ENCODE results near the gene SLC8A2.
"Not testable (repeated sequence)": the region's sequence is repeated elsewhere in the genome, so short reads cannot be mapped to it uniquely, and the experiment has no call there.

Gene SLC8A2

GRCh38 chr19:47486900-47487299 is 15.2 kb upstream of the SLC8A2 start:
- DNase-seq = no peak

DNA sequence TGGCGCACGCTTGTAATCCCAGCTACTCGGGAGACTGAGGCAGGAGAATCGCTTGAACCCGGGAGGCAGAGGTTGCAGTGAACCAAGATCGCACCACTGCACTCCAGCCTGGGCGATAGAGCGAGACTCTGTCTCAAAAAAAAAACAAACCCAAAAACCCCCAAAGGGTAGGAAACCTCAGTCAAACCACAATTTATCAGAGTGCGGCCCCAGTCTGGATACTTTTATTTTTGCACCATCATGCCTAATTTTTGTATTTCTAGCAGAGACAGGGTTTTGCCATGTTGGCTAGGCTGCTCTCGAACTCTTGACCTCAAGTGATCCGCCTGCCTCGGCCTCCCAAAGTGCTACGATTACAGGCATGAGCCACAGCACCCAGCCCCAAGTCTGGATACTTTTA is 14.5 kb upstream of the SLC8A2 start:
- not testable (repeated sequence) for DNase-seq

DNA sequence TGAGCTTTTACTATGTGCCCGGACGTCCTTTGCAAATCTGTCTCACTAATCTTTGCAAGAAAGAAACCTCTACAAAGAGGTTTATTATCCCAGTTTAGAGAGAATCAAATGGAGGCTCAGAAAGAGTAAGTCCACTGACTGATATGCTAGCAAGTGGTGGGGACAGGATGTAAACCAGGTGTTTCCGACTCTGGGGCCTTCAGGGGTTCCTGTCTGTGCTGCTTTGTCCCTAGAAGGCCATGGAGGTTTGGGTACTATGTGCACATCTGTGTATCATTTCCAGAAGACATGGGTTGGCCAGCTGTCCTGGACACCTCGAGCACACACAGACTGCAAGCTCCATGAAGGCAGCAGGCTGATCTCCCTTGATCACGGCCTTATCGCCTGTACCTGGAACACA is 13.5 kb upstream of the SLC8A2 start:
- DNase-seq = no peak

DNA sequence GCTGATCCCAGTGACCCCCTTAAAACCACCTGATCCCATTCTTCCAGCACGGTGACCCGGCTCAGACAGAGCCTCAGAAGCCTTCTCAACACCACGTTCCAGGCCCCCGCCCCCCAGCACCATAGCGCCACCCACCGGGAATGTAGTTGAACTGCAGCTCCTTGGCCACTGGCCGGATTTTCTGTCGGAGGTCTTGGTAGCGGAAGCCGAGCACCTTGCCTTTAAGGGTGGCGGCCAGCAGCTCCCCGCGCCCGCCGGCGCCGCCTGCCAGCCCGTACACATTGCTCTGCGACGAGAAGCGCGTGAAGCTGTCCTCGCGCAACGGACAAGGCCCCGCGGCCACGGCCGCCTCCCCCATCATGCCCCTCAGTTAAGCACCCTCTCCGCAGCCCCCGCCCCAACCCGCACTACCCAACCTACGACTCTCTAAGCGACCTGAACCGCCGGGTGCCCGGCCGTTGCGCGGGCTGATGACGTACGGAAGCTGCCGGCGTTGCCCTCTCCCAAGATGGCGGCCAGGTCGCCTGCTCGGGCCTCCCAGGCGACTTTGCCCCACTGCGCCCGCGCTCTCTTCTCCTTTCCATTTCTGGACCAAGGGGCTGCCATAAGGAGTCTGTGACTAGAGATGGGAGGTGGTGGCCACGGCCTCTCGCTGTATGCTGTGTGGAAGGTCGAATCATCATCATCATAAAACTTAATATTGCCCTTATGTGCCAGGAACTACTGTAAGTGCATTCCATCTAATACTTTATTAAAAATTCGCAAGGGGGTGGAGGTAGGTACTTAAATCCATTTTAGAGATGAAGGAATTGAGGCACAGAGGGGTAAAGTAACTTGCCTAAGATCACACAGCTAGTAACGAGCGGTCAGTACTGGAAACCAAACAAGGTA is 12.4 kb upstream of the SLC8A2 start, which contains the start of gene KPTN:
Gene KPTN (minus strand): TSS at position 420 of the 891 bp plus-strand sequence. CDS start 59 bp downstream, at position 361.
- peak; percentile 79 for DNase-seq

DNA sequence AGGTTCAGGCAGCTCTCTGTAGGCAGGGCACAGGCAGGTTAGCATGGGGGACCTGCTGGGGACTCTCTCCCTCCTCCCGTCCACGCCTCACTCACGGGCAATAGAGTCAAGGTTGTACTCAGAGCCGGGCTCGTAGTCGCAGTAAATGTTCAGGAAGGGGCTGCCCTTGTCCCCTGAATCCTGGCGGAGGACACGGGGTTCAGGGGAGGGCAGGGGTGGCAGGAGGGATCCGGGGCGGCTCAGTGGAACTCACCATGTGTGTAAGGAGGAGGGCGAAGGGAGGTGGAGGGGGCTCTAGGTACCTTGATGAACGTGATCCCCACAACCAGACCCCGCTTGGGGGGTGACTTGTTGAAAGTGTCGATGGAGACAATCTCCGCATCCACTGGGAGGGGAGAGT is 11.5 kb upstream of the SLC8A2 start:
- no peak for DNase-seq

DNA sequence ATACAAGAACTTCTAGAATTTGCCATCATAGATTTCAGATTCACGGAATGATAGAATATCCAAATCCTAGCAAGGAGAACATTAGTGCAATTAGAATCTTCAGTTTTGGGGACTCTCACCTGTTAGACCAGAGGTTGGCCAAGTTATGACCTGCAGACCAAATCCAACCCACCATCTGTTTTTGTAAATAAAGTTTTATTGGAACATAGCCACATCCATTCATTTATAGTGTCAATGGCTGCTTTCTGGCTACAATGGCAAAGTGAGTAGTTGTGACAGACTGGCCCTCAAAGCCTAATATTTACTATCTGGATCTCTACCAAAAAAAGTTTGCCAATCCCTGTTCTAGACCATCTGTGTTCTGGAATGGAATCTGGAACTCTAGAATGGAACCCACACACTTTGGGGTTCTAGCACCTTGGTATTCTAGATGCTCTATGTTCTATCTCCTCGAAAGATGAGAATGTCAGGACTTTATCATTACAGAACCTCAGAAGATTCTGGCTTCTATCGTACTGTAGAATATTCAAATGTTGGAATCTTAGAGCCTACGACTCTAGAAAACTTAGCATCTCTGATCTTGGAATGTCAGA is 9.9 kb upstream of the SLC8A2 start:
- DNase-seq = no peak

- no peak for DNase-seq
These were observed 9.0 kb upstream of the SLC8A2 start for GRCh38 chr19:47480658-47481057.

DNA sequence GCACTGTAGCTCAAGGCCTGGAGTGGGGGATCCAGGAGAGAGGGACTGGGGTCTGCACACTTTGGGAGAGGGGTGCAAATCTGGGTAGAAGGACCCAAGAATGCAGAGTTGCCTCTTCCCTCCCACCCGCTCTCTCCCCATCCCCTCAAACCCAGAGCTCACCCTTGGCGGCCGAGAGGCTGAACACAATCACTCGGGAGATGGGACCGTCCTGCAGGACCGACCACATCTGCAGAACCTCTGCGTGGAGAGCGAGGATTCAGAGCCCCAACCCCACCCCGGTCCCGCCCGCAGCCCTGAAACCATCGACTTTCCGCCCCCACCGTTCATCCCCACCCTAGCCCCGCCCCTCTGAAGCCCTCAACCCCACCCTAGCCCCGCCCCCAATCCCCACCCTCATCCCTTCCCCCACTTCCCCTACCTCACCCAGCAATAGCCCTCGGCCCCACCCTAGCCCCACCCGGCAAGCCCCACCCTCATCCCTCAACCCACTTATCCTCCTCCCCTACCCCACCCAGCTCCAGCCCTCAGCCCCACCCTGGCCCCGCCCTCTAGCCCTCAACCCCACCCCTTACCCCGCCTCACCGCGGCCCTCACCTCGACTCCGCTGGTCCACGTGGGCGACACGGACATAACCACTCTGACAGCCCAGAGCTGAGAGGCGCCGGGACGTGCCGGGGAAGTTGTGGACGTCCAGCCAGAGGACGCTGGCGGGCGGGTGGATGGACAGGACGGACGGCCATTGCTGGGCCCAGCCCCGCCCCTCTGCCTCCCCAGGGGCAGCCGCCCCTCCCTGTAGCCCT is 8.2 kb upstream of the SLC8A2 start:
- DNase-seq = no peak

GRCh38 chr19:47476438-47476972 is 4.8 kb upstream of the SLC8A2 start:
- no peak for DNase-seq

GRCh38 chr19:47475465-47475864 is 3.8 kb upstream of the SLC8A2 start:
- DNase-seq = no peak

- DNase-seq = no peak
These were observed 1.6 kb upstream of the SLC8A2 start for GRCh38 chr19:47473336-47473735.

GRCh38 chr19:47471381-47471732 is 336 bp downstream of the SLC8A2 start:
- DNase-seq = no peak

DNA sequence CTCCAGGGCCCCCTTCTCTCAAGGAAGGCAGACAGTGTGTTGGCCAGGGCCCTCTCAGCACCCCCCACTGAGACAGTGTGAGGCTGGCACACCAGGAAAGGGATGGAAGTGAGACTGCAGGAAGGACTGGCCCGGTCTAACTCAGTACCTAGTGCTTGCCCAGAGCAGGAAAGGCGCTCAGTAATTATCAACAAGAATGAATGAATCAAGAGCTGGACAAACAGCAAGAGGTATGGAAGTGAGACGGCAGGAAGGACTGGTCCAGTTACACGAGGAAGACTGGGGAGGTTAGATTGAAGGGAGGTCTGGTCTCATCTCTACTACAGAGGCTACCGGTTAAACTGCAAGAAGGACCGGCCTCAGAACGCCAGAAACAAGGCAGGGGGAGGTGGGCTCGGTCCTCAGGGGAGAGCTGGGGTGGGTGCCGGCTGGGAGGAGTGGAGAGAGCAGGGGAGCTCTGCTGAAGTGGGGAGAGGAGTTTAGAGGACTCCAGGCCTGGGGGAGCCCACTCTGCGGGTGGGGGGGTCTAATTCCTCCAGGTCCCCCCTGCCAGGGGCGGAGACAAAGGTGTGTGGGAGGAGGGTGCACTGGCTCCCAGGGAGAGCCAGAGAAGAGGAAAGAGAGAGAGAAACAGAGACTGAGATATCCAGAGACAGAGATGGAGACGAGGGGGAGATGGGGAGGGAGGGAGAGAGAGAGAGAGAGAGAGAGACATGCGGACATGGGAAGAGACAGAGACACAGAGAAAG is 1.1 kb downstream of the SLC8A2 start:
- no peak for DNase-seq

GRCh38 chr19:47469719-47470118 is 2.0 kb downstream of the SLC8A2 start:
- DNase-seq = no peak

DNA sequence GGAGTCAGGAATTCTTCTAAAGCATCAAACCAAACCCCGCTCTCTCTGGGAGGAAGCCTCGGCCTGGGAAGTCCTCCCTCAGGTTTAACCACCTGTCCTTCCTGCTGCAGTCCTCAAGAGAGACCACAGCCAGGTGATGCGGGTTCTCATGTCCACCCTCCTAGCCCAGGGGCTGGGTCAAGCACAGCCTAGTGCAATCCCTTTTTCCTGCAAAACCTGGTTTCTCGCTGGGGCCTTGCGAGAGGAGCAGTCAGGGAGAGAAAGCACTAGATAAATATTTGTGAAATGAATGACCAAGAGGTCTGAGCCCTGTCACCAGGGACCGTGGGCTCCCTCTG is 2.4 kb downstream of the SLC8A2 start:
- DNase-seq = no peak

DNA sequence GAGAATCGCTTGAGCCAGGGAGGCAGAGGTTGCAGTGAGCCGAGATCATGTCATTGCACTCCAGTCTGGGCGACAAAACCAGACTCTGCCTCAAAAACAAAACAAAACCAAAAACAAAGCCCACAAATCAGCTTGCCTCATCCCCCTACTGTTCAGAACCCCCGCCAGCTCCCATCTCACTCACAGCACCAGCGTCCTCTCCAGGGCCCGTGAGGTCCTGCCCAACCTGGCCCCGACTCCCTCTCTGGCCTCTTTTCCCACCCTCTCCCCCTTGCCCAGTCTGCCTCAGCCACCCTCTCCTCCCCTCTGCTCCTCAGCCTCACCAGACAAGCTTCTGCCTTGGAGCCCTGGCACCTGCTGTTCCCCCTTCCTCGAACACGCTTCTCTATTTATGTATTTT is 3.8 kb downstream of the SLC8A2 start:
- DNase-seq = no peak

GRCh38 chr19:47465957-47466356 is 5.7 kb downstream of the SLC8A2 start:
- no peak for DNase-seq

- no peak for DNase-seq
These were observed 6.8 kb downstream of the SLC8A2 start for GRCh38 chr19:47464675-47465419.

DNA sequence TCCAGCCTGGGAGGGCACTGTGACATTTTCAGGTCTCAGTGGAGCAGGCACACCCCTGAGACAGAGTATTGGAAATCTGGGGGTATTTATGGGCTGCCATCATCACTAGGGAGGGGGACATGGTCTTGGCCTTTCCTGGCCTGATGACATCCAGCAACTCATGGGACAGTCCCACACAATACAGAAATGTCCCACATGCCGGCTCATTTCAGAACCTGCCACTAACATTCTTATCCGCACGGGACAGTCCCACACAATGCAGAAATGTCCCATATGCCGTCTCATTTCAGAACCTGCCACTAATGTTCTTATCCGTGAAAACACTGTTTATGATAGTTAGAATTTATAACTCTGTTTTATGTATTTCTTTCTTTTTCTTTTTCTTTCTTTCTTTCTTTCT is 9.8 kb downstream of the SLC8A2 start:
- DNase-seq = no peak

DNA sequence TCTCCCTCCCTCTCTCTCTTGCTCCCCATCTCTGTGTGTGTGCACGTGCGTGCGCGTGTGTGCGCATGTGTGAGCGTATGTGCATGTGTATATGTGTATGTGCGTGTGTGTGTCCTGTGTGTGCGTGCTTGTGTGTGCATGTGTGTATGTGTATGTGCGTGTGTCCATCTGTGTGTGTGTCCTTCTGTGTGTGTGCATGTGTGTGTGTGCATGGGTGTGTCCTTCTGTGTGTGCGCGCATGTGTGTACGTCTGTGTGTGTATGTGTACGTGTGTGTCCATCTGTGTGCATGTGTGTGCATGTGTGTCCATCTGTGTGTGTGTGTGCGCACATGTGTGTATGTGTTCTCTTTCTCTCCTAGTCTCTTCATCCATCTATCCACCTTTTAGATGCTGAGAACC is 12.2 kb downstream of the SLC8A2 start:
- DNase-seq = no peak

- DNase-seq = no peak
These were observed 13.0 kb downstream of the SLC8A2 start for GRCh38 chr19:47458672-47459071.
